Keratinocyte (primary cell): ENCODE measurements around the gene ZBTB21.

ENCODE experiments used
- CTCF ChIP-seq, 3 experiments: IDR thresholded peaks in 1 of 3; conservative IDR thresholded peaks in 1 of 3; optimal IDR thresholded peaks in 1 of 3; 2 replicates in 2 of 3; 3 replicates in 1 of 3; pipeline versions ENCODE3 to v1.5.1; 2011; ENCODE audit warnings: low read length in 3 of 3, mild to moderate bottlenecking in 3 of 3, moderate library complexity in 2 of 3, control low read depth in 1 of 3, inconsistent platforms in 1 of 3; ENCODE audit not compliant: insufficient read depth in 2 of 3; ENCODE audit errors: extremely low read depth in 1 of 3
- EZH2 ChIP-seq: IDR thresholded peaks from one replicate; pipeline ENCODE4 v1.6.1; 2012; ENCODE audit warnings: inconsistent platforms, mild to moderate bottlenecking, low read length, moderate library complexity

- TF ChIP-seq CTCF (optimal IDR thresholded peaks at IDR 0.05 in 1 of 3, IDR thresholded peaks at IDR 0.05 in 1 of 3, conservative IDR thresholded peaks at IDR 0.05 in 1 of 3; ENCODE audit: extremely low read depth in 1 of 3, insufficient read depth in 2 of 3, low read length in 3 of 3) (no peak), EZH2 (no peak)
These were observed 29.3 kb upstream of the ZBTB21 start for GRCh38 chr21:42039470-42039901.
